GM12878 (cell line): ENCODE results near the gene TCIRG1. TPM values are rescaled to one million over a fixed set of nuclear protein-coding genes. Genes with fewer than 3 reads are reported as not detected.

Source experiments
- ATAC-seq: fragments of 200-7000 bp; cut with Tn5 transposase; 3 replicates; pipeline ENCODE4 v1.9.1; 2020; ENCODE audit warnings: mild to moderate bottlenecking, moderate library complexity
- BruUV-seq: library from RNA; stranded (reverse); fragments of 400-500 nt; replicated peaks from 2 replicates; lab custom pipeline; 2021; lab: Mats Ljungman, UMichigan
- CTCF ChIA-PET: fragments of 300-600 bp; sonication (Branson Sonifier 250); formaldehyde crosslinking; extraction: SDS; loops from one replicate; lab custom pipeline; 2021; ENCODE audit warnings: inconsistent platforms; lab: Yijun Ruan, JAX
- POLR2A ChIA-PET: fragments of 350-600 bp; formaldehyde crosslinking; extraction: SDS; loops from one replicate; lab custom pipeline; 2021; ENCODE audit warnings: inconsistent platforms; lab: Charles Lee
- RAD21 ChIA-PET: fragments of 300-600 bp; sonication (Branson Sonifier 250); formaldehyde crosslinking; loops from one replicate; lab custom pipeline; 2023; ENCODE audit warnings: antibody characterized with exemption; ENCODE audit not compliant: unreplicated experiment; lab: Charles Lee
- SMC1A ChIA-PET: fragments of 300-600 bp; sonication (Branson Sonifier 250); formaldehyde crosslinking; loops from one replicate; lab custom pipeline; 2023; ENCODE audit not compliant: unreplicated experiment, uncharacterized antibody; lab: Charles Lee
- DNase-seq: peaks from one replicate; pipeline ENCODE4 v3.0.0-alpha.2; 2011; ENCODE audit warnings: low read depth, low spot score
- FAIRE-seq: peaks from 3 replicates; lab custom pipeline; 2011; peaks lifted over from hg19 to GRCh38; lab: Jason Lieb, UNC
- H2AFZ ChIP-seq: 2 replicates; pipeline ENCODE4 v1.6.0; 2011; ENCODE audit warnings: low read depth, low read length, control low read depth; ENCODE audit not compliant: control insufficient read depth
- H3K27ac ChIP-seq: 2 replicates; pipeline ENCODE4 v1.5.1; 2011; ENCODE audit warnings: control low read depth; ENCODE audit not compliant: control insufficient read depth, insufficient read depth
- H3K27me3 ChIP-seq, 2 experiments: replicated peaks in 1 of 2; 2 replicates each; pipeline versions ENCODE4 v1.6.0 to v1.6.1; 2011; ENCODE audit warnings: low read length in 1 of 2; ENCODE audit not compliant: control insufficient read depth in 2 of 2, insufficient read depth in 2 of 2
- H3K36me3 ChIP-seq, 2 experiments: 2 replicates each; pipeline ENCODE4 v1.5.1; 2011; ENCODE audit warnings: low read length in 1 of 2; ENCODE audit not compliant: control insufficient read depth in 2 of 2, insufficient read depth in 2 of 2
- H3K4me1 ChIP-seq: 2 replicates; pipeline ENCODE4 v1.6.1; 2011; ENCODE audit warnings: mild to moderate bottlenecking, low read length, moderate library complexity, mixed read lengths; ENCODE audit not compliant: control insufficient read depth, insufficient read depth
- H3K4me2 ChIP-seq: 2 replicates; pipeline ENCODE4 v1.6.0; 2011; ENCODE audit warnings: control low read depth; ENCODE audit not compliant: control insufficient read depth, insufficient read depth
- H3K4me3 ChIP-seq: fragments of 200-600 bp; sonication (generic); 2 replicates; pipeline ENCODE4 v1.5.1; 2016
- H3K79me2 ChIP-seq: 2 replicates; pipeline ENCODE4 v1.6.0; 2011; ENCODE audit warnings: low read length; ENCODE audit not compliant: control insufficient read depth, insufficient read depth
- H3K9ac ChIP-seq: 2 replicates; pipeline ENCODE4 v1.8.0; 2011; ENCODE audit warnings: low read length, control low read depth, mixed read lengths; ENCODE audit not compliant: control insufficient read depth, insufficient read depth
- H3K9me3 ChIP-seq: replicated peaks from 3 replicates; pipeline ENCODE4 v1.5.1; 2011; ENCODE audit warnings: mild to moderate bottlenecking, low read length; ENCODE audit not compliant: control insufficient read depth, insufficient read depth
- H4K20me1 ChIP-seq: 2 replicates; pipeline ENCODE4 v1.6.0; 2011; ENCODE audit not compliant: control insufficient read depth, insufficient read depth
- CBFB ChIP-seq: IDR thresholded peaks from 2 replicates; pipeline ENCODE4 v1.6.1; 2016; ENCODE audit warnings: antibody characterized with exemption, low read depth
- CEBPB ChIP-seq, 2 experiments: fragments of 150-350 bp in 1 of 2; IDR thresholded peaks; 2 replicates each; pipeline ENCODE4 v1.6.1; 2012 to 2014; ENCODE audit warnings: low read depth in 2 of 2, low read length in 2 of 2, borderline replicate concordance in 1 of 2, inconsistent platforms in 1 of 2
- FOXK2 ChIP-seq: fragments of 450-650 bp; IDR thresholded peaks from 2 replicates; pipeline ENCODE4 v1.6.1; 2017; ENCODE audit warnings: mild to moderate bottlenecking, moderate library complexity
- FOXM1 ChIP-seq: IDR thresholded peaks from 2 replicates; pipeline ENCODE4 v1.6.1; 2012; ENCODE audit warnings: low read depth, mild to moderate bottlenecking, inconsistent platforms, low read length, moderate library complexity
- NBN ChIP-seq: fragments of 450-650 bp; IDR thresholded peaks from 2 replicates; pipeline ENCODE4 v1.6.1; 2016
- REST ChIP-seq: IDR thresholded peaks from 2 replicates; pipeline ENCODE4 v1.6.1; 2012; ENCODE audit warnings: mild to moderate bottlenecking, low read depth, low read length
- SIN3A ChIP-seq: IDR thresholded peaks from 2 replicates; pipeline ENCODE4 v1.6.1; 2012; ENCODE audit warnings: low read depth, low read length, improper control_type of control experiment
- SMAD5 ChIP-seq: IDR thresholded peaks from 2 replicates; pipeline ENCODE4 v1.6.1; 2016; ENCODE audit warnings: antibody characterized with exemption, low read depth
- SRF ChIP-seq, 2 experiments: IDR thresholded peaks; 2 replicates each; pipeline ENCODE4 v1.6.1; 2011; ENCODE audit warnings: low read depth in 2 of 2, low read length in 2 of 2, mild to moderate bottlenecking in 1 of 2, moderate library complexity in 1 of 2
- TCF3 ChIP-seq: IDR thresholded peaks from 2 replicates; pipeline ENCODE4 v1.6.1; 2012; ENCODE audit warnings: low read depth, mild to moderate bottlenecking, low read length, borderline replicate concordance; ENCODE audit not compliant: insufficient read depth
- WGBS: methylation state at CpG from one replicate; pipeline ENCODE4 v1.1.6; 2016; ENCODE audit warnings: low lambda C conversion rate; ENCODE audit not compliant: insufficient replicate concordance, insufficient coverage; ENCODE audit errors: missing lambda C conversion rate; 5-methylcytosine and 5-hydroxymethylcytosine counted together
- in situ Hi-C: fragments of 300-500 bp; cut with MboI; formaldehyde crosslinking; loops from 9 replicates; pipeline ENCODE4 v1.14.3; 2018; ENCODE audit warnings: mixed read lengths
- intact Hi-C: fragments of 100-400 bp; cut with micrococcal nuclease; formaldehyde crosslinking; loops from one replicate; pipeline ENCODE4 v1.14.2; 2022; ENCODE audit not compliant: unreplicated experiment
- polyA plus RNA-seq, 11 experiments: library from polyadenylated mRNA; depleted of rRNA in 4 of 11; unstranded in 6 of 11; stranded (reverse) in 5 of 11; fragments of >200 nt; fragmentation: Nextera tagmentation in 4 of 11; fragmentation: Illumina TruSeq in 1 of 11; extraction: Ambion mirVana in 4 of 11; extraction: Trizol in 1 of 11; gene quantifications; 1 replicate in 1 of 11; 2 replicates in 10 of 11; pipeline versions ENCODE4 v1.2.1 to v1.2.3, GENCODE V29; 2011 to 2016; ENCODE audit warnings: inconsistent platforms in 2 of 11, missing spikeins in 2 of 11, low read depth in 1 of 11
- total RNA-seq, 4 experiments: library from RNA; depleted of rRNA in 3 of 4; stranded (reverse); fragments of >200 nt in 3 of 4; fragmentation: Illumina TruSeq in 1 of 4; extraction: Trizol in 1 of 4; gene quantifications; 2 replicates each; pipeline versions ENCODE4 v1.2.1 to v1.2.3, GENCODE V29; 2013 to 2021

The TCIRG1 gene
- total and polyA plus RNA-seq, 10 of the 15 experiments (the other 5 are each of a cell fraction or from before 2014, with no cell fraction given) = 0.76 to 218 (median 87.4) TPM

GRCh38 chr11:68099057-68099456, 60.2 kb downstream of the TCIRG1 start:
- no peak for TF ChIP-seq CEBPB (IDR thresholded peaks at IDR 0.05; ENCODE audit: borderline replicate concordance in 1 of 2, low read depth in 2 of 2, low read length in 2 of 2)
- TF ChIP-seq, all 136 proteins: peak for 0
- SMC1A ChIA-PET = interaction anchor here (0.9 to 4.8 kb wide), 8 partner anchors 8 to 35 kb away, joined by 3 to 40 read pairs (median 6); partner anchors contain the start of gene CHKA
- RAD21 ChIA-PET = interaction anchor here (1.4 to 3.1 kb wide), 2 partner anchors 19 to 21 kb away, joined by 3 to 28 read pairs; no protein-coding TSS in a partner anchor
- no peaks in the 10 kb centered on the region for H4K20me1 ChIP-seq
- DNase-seq (no peak), FAIRE-seq (peak; percentile 61), ATAC-seq (peak; percentile 53)
- BruUV-seq = no TSS peak
- H3K4me3 ChIP-seq = peak overlapping the region; percentile 14
- CTCF ChIA-PET = interaction anchor here (0.7 to 3.5 kb wide), 6 partner anchors 10 to 106 kb away, joined by 3 to 14 read pairs (median 4); no protein-coding TSS in a partner anchor
- in situ Hi-C loops = no loop called here
- peaks cover 8% of the 10 kb centered on the region for H3K4me1 ChIP-seq
- H3K9ac ChIP-seq = peak overlapping the region; percentile 57
- POLR2A ChIA-PET = interaction anchor here (0.8 to 4.2 kb wide), 3 partner anchors 19 to 68 kb away, joined by 3 to 34 read pairs (median 3); partner anchors contain the start of genes NDUFS8 and TCIRG1
- intact Hi-C loops = no loop called here
- H3K4me2 ChIP-seq = peak overlapping the region; percentile 84
- no peaks in the 10 kb centered on the region for H3K27me3 ChIP-seq
- H3K27ac ChIP-seq = peak overlapping the region; percentile 83
- peak overlapping the region; percentile 69 for H2AFZ ChIP-seq
- H3K36me3 ChIP-seq = peaks cover 2 to 4% of the 10 kb centered on the region in 2 experiments; a peak in 3 of 4 replicates
- H3K79me2 ChIP-seq = peaks cover 45% of the 10 kb centered on the region
- H3K9me3 ChIP-seq = no peaks in the 10 kb centered on the region

- Histone ChIP-seq H3K4me1 (peaks cover 8% of the 10 kb centered on the region), H3K9me3 (no peaks in the 10 kb centered on the region), H3K4me3 (peak overlapping the region; percentile 14), H3K27ac (peak overlapping the region; percentile 83), H3K9ac (peak overlapping the region; percentile 57), H4K20me1 (no peaks in the 10 kb centered on the region), H2AFZ (peak overlapping the region; percentile 69), H3K27me3 (no peaks in the 10 kb centered on the region), H3K36me3 (peaks cover 0 to under 1% of the 10 kb centered on the region in 2 experiments; a peak in 2 of 4 replicates), H3K79me2 (peaks cover 47% of the 10 kb centered on the region), H3K4me2 (peak overlapping the region; percentile 84)
- SMC1A ChIA-PET = interaction anchor here (0.7 to 4.8 kb wide), 9 partner anchors 8 to 158 kb away, joined by 3 to 40 read pairs (median 5); partner anchors contain the start of gene CHKA
- FAIRE-seq = peak; percentile 95
- CTCF ChIA-PET = interaction anchor here (0.7 to 3.5 kb wide), 7 partner anchors 10 to 105 kb away, joined by 3 to 14 read pairs (median 4); no protein-coding TSS in a partner anchor
- WGBS = 49% methylated on average over 12 of the region's 12 CpGs
- BruUV-seq = no TSS peak
- in situ Hi-C loops (no loop called here), intact Hi-C loops (no loop called here)
- peak; percentile 96 for ATAC-seq
- DNase-seq = peak; percentile 52
- POLR2A ChIA-PET = interaction anchor here (0.6 to 4.2 kb wide), 5 partner anchors 11 to 69 kb away, joined by 3 to 34 read pairs (median 3); partner anchors contain the start of genes NDUFS8 and TCIRG1
- RAD21 ChIA-PET = interaction anchor here (0.9 to 3.1 kb wide), 3 partner anchors 18 to 271 kb away, joined by 3 to 28 read pairs (median 3); no protein-coding TSS in a partner anchor
- TF ChIP-seq FOXK2 = no peak
- TF ChIP-seq SRF (IDR thresholded peaks at IDR 0.05; ENCODE audit: low read depth in 2 of 2, low read length in 2 of 2) = no peak
- no peak for TF ChIP-seq SMAD5
- no peak for TF ChIP-seq CBFB
- no peak for TF ChIP-seq FOXM1
- no peak for TF ChIP-seq NBN
- TF ChIP-seq TCF3 = no peak
- no peak for TF ChIP-seq REST
- TF ChIP-seq SIN3A = no peak
These were observed 60.9 kb downstream of the TCIRG1 start for GRCh38 chr11:68099474-68100405.
